GM21723 (cell line): ENCODE data around the gene OGDH.
"Not testable (repeated sequence)": the region's sequence is repeated elsewhere in the genome, so short reads cannot be mapped to it uniquely, and the experiment has no call there.

Source experiments
- ATAC-seq: cut with Tn5 transposase; IDR thresholded peaks from one replicate; pipeline ENCODE4 v1.9.1; 2021; ENCODE audit warnings: mild to moderate bottlenecking, moderate library complexity; ENCODE audit not compliant: unreplicated experiment

The OGDH gene

GRCh38 chr7:44665531-44666213 lies 59.2 kb downstream of the OGDH start:
- ATAC-seq = no peak

GRCh38 chr7:44666566-44666965 lies 60.1 kb downstream of the OGDH start:
- no peak for ATAC-seq

DNA sequence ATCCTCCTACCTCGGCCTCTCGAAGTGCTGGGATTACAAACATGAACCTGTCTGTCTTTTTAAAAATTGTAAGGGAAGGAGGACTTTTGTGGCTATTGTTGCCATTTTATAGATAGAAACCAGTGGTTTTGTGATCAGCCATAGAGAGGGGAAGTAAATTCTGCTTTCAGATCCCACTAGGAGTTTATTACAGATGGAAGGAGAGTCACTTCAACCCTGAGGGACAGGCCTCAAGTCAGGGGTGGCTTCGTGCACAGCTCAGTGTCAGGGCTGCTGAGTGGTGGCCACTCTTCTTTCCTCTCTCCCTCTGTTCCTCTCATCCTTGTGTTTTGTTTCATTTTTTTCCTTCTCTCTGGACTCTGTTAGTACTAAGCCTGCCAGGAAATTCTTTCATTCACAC lies 60.8 kb downstream of the OGDH start:
- no peak for ATAC-seq

GRCh38 chr7:44671069-44671468 lies 64.6 kb downstream of the OGDH start:
- ATAC-seq = no peak

- ATAC-seq = no peak
Observed at GRCh38 chr7:44673324-44673723, 66.9 kb downstream of the OGDH start.

DNA sequence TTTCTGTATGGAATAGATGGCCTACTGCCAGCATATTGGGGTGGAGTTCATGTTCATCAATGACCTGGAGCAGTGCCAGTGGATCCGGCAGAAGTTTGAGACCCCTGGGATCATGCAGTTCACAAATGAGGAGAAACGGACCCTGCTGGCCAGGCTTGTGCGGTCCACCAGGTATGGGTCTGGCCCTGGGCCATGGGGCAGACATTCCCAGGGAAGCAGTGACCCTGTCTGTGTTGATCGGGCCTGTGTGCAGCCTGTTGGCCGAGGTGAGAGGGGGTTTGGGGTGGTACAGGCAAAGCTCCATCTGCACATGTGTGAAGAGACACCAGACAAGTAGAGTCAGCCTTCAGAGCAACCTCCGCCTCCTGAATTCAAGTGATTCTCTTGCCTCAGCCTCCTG lies 67.3 kb downstream of the OGDH start:
- ATAC-seq = no peak

DNA sequence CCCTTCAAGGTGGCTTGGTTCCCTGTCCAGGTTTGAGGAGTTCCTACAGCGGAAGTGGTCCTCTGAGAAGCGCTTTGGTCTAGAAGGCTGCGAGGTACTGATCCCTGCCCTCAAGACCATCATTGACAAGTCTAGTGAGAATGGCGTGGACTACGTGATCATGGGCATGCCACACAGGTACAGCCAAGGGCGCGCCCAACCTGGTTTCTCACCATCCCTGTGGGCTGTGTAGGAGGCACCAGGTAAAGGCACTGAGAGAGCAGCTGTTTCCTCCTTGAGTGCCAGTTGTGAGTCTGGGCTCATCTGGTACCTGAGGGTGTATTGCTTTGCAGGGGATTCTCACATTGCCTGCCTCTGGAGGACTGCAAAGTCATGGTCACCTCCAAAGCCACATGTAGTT lies 68.0 kb downstream of the OGDH start:
- no peak for ATAC-seq

DNA sequence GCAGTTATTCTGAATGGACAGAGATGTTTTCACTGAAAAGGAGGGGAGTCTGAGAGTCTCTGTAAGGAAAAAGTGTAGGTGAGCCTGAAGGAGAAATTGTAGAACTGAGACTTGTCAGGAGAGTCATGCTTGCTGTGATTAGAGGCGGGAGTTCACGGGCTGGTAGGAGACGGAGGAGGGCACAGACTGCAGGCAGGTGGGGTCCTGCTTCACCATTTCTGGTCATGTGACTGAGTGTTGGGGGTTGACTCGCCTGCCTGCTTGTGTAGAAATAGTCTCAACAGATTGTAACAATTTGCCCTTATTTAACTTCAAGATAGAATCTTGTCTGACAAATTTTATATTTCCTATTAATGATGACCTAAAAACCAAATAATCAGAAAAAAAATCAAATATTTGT lies 70.3 kb downstream of the OGDH start:
- ATAC-seq = no peak

GRCh38 chr7:44678101-44678470 lies 71.7 kb downstream of the OGDH start:
- ATAC-seq = no peak

- no peak for ATAC-seq
Observed at GRCh38 chr7:44678471-44679179, 72.2 kb downstream of the OGDH start.

- no peak for ATAC-seq
Observed at GRCh38 chr7:44681645-44682044, 75.2 kb downstream of the OGDH start.

DNA sequence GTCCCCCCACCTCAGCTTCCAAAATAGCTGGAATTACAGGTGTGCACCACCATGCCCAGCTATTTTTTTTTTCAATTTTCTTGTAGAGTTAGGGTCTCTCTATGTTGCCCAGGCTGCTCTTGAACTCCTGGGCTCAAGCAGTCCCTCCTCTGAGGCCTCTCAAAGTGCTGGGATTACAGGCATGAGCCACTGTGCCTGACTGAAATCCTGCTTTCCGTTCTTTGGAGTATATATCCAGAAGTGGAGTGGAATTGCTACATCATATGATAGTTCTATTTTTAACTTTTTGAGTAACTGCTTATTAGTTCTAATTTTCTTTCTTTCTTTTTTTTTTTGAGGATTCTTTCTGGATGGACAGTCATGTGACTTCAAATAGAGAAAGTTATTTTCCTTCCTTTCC lies 79.3 kb downstream of the OGDH start:
- no peak for ATAC-seq

- ATAC-seq = no peak
Observed at GRCh38 chr7:44689427-44689826, 83.0 kb downstream of the OGDH start.

- ATAC-seq = no peak
Observed at GRCh38 chr7:44693641-44694313, 87.3 kb downstream of the OGDH start.

DNA sequence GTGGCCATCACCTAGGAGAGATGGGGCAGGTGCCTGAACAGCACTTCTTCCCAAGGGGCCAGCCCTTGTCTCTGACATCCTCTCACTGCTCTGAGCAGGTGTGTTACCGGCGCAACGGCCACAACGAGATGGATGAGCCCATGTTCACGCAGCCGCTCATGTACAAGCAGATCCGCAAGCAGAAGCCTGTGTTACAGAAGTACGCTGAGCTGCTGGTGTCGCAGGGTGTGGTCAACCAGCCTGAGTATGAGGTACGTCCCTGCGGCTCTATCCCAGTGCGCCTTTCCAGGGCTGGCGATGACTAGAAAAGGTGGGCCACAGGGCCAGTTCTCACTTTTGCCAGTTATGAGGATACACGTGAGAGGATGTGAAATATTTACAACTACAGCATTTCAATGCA lies 87.9 kb downstream of the OGDH start:
- no peak for ATAC-seq

GRCh38 chr7:44694766-44695165 lies 88.3 kb downstream of the OGDH start:
- ATAC-seq = no peak

DNA sequence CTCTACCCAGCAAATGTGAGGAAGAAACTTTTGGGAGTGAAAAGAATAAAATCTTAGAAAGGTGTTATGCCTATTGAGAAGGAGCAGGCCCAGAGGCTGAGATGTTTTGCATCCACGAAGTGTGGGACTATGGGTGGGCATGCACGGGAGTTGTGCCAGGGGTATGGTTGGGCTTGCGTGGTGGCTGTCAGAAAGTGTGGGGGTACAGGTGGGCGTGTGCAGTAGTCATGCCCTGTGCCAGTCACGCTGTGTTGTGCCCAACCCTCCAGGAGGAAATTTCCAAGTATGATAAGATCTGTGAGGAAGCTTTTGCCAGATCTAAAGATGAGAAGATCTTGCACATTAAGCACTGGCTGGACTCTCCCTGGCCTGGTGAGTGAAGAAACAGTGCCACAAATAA lies 89.3 kb downstream of the OGDH start:
- no peak for ATAC-seq

DNA sequence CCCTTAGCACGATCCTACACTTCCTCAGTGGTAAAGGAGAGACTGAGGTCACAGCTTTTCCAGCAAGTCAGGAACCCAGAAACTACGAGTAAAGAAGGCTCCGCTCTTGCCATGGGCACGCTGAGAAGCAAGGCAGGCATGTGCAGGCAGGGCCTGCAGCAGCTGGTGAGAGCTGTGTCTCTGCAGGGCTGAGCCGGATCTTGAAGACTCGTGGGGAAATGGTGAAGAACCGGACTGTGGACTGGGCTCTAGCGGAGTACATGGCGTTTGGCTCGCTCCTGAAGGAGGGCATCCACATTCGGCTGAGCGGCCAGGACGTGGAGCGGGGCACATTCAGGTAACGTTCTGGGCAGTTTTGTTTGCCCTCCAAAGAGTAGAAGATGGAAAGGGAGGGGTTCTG lies 90.3 kb downstream of the OGDH start:
- ATAC-seq = no peak

GRCh38 chr7:44697136-44698045 lies 91.0 kb downstream of the OGDH start:
- no peak for ATAC-seq

- no peak for ATAC-seq
Observed at GRCh38 chr7:44698046-44698580, 91.7 kb downstream of the OGDH start.

DNA sequence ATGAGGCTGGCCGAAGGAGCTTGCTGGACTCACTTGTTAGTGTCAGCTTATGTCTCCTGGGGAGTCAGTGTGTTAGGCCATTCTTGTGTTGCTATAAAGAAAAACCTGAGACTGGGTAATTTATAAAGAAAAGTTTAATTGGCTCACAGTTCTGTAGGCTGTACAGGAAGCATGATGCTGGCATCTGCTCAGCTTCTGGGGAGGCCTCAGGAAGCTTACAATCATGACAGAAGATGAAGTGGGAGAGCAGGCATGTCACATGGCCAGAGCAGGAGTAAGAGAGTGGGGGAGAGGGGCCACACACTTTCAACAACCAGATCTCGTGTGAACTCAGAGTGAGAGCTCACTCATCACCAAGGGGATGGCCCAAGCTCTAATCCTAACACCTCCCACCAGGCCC lies 93.2 kb downstream of the OGDH start:
- not testable (repeated sequence) for ATAC-seq
